Cardiac fibroblast (primary cell): ENCODE data around the gene PPP1R9A.
"Not testable (repeated sequence)": the region's sequence is repeated elsewhere in the genome, so short reads cannot be mapped to it uniquely, and the experiment has no call there.

Experiments
- DNase-seq, 2 donors: peaks; one replicate each; pipeline versions ENCODE4 v3.0.0 to v3.0.0-alpha.2; 2010; ENCODE audit warnings: low read depth in 2 of 2
- H3K4me3 ChIP-seq, 2 donors: replicated peaks in 1 of 2; 1 replicate in 1 of 2; 2 replicates in 1 of 2; pipeline ENCODE4 v1.5.1; 2011; ENCODE audit warnings: low read depth in 2 of 2, low read length in 2 of 2, mild to moderate bottlenecking in 2 of 2, moderate library complexity in 1 of 2
- CTCF ChIP-seq: IDR thresholded peaks from one replicate; pipeline ENCODE4 v1.5.1; 2011; ENCODE audit warnings: low read depth, mild to moderate bottlenecking, low read length, inconsistent platforms

Gene PPP1R9A

GRCh38 chr7:95001815-95002561, 94.6 kb downstream of the PPP1R9A start:
- no peak for TF ChIP-seq CTCF
- H3K4me3 ChIP-seq = no peak overlapping the region
- no peak for DNase-seq

- DNase-seq = no peak
- no peak for TF ChIP-seq CTCF
- H3K4me3 ChIP-seq = no peak overlapping the region
Observed at GRCh38 chr7:95002775-95003174, 95.4 kb downstream of the PPP1R9A start.

GRCh38 chr7:95004618-95005247, 97.3 kb downstream of the PPP1R9A start:
- no peak for TF ChIP-seq CTCF
- no peak for DNase-seq
- H3K4me3 ChIP-seq = no peak overlapping the region

GRCh38 chr7:95006010-95006409, 98.6 kb downstream of the PPP1R9A start:
- DNase-seq = no peak
- no peak for TF ChIP-seq CTCF
- H3K4me3 ChIP-seq = no peak overlapping the region

GRCh38 chr7:95008773-95009172, 101.4 kb downstream of the PPP1R9A start:
- not testable (repeated sequence) for DNase-seq

GRCh38 chr7:95011146-95011928, 103.9 kb downstream of the PPP1R9A start:
- no peak for TF ChIP-seq CTCF
- DNase-seq = peak; percentile 26 to 65
- no peak overlapping the region for H3K4me3 ChIP-seq

More at GRCh38 chr7:95008773-95009172, 101.4 kb downstream of the PPP1R9A start:
- not testable (repeated sequence) for H3K4me3 ChIP-seq

GRCh38 chr7:95011995-95012394, 104.6 kb downstream of the PPP1R9A start:
- H3K4me3 ChIP-seq = no peak overlapping the region
- TF ChIP-seq CTCF = no peak
- no peak for DNase-seq
